Peyer's patch (tissue), 4 donors: ENCODE data around the gene MORF4L1. TPM values are rescaled to one million over a fixed set of nuclear protein-coding genes. Genes with fewer than 3 reads are reported as not detected.
"Not testable (repeated sequence)": the region's sequence is repeated elsewhere in the genome, so short reads cannot be mapped to it uniquely, and the experiment has no call there.

Source experiments
- DNase-seq, 3 donors: peaks; one replicate each; pipeline ENCODE4 v3.0.0-alpha.2; 2017 to 2019
- H3K27ac ChIP-seq, 4 donors: fragments of 200-600 bp; sonication (generic); one replicate each; pipeline ENCODE4 v1.5.1; 2016 to 2019
- H3K27me3 ChIP-seq, 2 donors: fragments of 200-600 bp; sonication (generic); one replicate each; pipeline ENCODE4 v1.5.1; 2019
- H3K36me3 ChIP-seq, 3 donors: fragments of 200-600 bp; sonication (generic); one replicate each; pipeline ENCODE4 v1.5.1; 2016 to 2019
- H3K4me1 ChIP-seq, 4 donors: fragments of 200-600 bp; sonication (generic); one replicate each; pipeline ENCODE4 v1.5.1; 2016 to 2019
- H3K4me3 ChIP-seq, 4 donors: fragments of 200-600 bp; sonication (generic); 1 replicate in 3 of 4; 2 replicates in 1 of 4; pipeline ENCODE4 v1.5.1; 2016 to 2019; ENCODE audit warnings: mild to moderate bottlenecking in 1 of 4
- H3K9me3 ChIP-seq, 4 donors: fragments of 200-600 bp; sonication (generic); one replicate each; pipeline ENCODE4 v1.5.1; 2016 to 2019; ENCODE audit warnings: mild to moderate bottlenecking in 1 of 4
- POLR2A ChIP-seq, 2 donors: fragments of 450-650 bp; IDR thresholded peaks; one replicate each; pipeline ENCODE4 v1.5.1; 2017; ENCODE audit warnings: antibody characterized with exemption in 2 of 2, mild to moderate bottlenecking in 2 of 2, moderate library complexity in 2 of 2
- total RNA-seq, 4 donors: library from RNA; depleted of rRNA; stranded (reverse); fragments of >200 nt; gene quantifications; one replicate each; pipeline ENCODE4 v1.1.0, GENCODE V29; 2016
- TF ChIP-seq, protein P1 (sequence below), 6 experiments: fragments of 450-650 bp in 4 of 6; fragments of 200-600 bp in 2 of 6; sonication (generic) in 1 of 6; IDR thresholded peaks; one replicate each; pipeline ENCODE4 v1.5.1; 2017 to 2019; ENCODE audit warnings: antibody characterized with exemption in 6 of 6, mild to moderate bottlenecking in 3 of 6, moderate library complexity in 1 of 6

The MORF4L1 gene
- total RNA-seq, 4 donors from 2014 or later, result 90.8 to 271 (median 139) TPM

DNA sequence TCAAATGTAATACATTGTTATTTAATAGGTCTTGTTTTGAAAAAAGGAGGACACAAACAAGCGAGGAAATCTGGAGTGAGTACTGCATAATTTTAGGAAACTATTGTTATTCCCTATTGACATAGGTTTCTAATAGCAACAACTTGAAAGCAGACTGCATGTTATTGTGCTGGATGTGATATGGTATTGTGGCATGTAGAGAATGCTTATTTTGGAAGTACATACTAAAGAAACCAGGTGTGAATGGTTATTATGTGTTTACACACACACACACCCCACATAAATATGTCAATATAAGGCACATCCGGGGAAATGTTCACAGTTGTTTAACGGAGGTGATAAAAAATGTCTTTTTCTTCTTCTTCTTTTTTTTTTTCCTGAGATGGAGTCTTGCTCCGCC is 5.9 kb upstream of the MORF4L1 start:
- no peaks in the 10 kb centered on the region for H3K36me3 ChIP-seq
- DNase-seq, result no peak
- TF ChIP-seq, protein P1, sequence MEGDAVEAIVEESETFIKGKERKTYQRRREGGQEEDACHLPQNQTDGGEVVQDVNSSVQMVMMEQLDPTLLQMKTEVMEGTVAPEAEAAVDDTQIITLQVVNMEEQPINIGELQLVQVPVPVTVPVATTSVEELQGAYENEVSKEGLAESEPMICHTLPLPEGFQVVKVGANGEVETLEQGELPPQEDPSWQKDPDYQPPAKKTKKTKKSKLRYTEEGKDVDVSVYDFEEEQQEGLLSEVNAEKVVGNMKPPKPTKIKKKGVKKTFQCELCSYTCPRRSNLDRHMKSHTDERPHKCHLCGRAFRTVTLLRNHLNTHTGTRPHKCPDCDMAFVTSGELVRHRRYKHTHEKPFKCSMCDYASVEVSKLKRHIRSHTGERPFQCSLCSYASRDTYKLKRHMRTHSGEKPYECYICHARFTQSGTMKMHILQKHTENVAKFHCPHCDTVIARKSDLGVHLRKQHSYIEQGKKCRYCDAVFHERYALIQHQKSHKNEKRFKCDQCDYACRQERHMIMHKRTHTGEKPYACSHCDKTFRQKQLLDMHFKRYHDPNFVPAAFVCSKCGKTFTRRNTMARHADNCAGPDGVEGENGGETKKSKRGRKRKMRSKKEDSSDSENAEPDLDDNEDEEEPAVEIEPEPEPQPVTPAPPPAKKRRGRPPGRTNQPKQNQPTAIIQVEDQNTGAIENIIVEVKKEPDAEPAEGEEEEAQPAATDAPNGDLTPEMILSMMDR (IDR thresholded peaks at IDR 0.05), result no peak
- TF ChIP-seq POLR2A (IDR thresholded peaks at IDR 0.05), result no peak
- no peaks in the 10 kb centered on the region for H3K27me3 ChIP-seq
- H3K4me3 ChIP-seq, result no peak overlapping the region
- H3K9me3 ChIP-seq, result no peaks in the 10 kb centered on the region
- no peaks in the 10 kb centered on the region for H3K4me1 ChIP-seq
- H3K27ac ChIP-seq, result no peak overlapping the region

DNA sequence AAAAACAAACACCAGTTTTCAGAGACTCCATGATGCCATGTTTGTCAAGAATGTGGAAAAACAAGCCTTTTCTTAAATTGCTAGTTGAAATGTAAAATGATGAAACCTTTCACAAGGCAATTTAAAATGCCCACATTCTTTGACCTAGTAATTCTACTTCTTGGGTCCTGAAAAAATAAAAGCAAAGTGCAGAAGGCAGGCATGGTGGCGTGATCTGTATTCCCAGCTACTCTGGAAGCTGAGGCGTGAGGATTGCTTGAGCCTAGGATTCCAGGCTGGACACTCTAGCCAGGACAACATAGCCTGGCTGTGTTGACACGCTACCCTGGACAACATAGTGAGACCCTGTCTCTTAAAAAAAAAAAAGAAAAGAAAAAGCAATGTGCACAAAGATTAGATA is 4.3 kb upstream of the MORF4L1 start:
- TF ChIP-seq, protein P1 (IDR thresholded peaks at IDR 0.05), result no peak
- TF ChIP-seq POLR2A (IDR thresholded peaks at IDR 0.05), result no peak

DNA sequence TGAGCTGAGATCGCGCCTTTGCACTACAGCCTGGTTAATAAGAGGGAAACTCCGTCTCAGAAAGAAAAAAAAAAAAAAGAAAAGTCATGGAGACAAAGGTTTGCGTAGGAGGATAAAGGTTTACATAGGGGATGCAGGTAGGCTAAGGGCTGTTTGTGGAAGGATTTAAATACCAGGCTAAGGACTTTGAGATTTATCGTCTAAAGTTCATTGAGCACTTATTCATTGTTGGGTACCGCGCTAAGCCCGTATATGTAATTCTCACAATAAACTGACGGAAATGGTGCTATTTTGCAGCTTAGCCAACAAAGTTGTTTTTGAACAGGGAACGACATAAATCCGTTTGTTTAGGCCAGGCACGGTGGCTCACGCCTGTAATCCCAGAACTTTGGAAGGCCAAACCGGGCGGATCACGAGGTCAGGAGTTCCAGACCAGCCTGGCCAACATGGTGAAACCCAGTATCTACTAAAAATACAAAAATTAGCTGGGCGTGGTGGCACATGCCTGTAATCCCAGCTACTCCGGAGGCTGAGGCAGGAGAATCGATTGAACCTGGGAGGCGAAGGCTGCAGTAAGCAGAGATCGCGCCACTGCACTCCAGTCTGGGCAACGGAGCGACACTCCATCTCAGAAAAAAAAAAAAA is 1.1 kb upstream of the MORF4L1 start:
- H3K4me1 ChIP-seq, result peaks cover 0 to 21% (median 6%) of the 10 kb centered on the region in 4 donors
- not testable (repeated sequence) for H3K27me3 ChIP-seq, H3K36me3 ChIP-seq, DNase-seq, H3K9me3 ChIP-seq, H3K4me3 ChIP-seq
- H3K27ac ChIP-seq, result peak overlapping the region in 1 of 4 donors; percentile 98

More for the DNA sequence above, 4.3 kb upstream of the MORF4L1 start:
- no peaks in the 10 kb centered on the region for H3K9me3 ChIP-seq
- H3K4me3 ChIP-seq, result no peak overlapping the region
- DNase-seq, result no peak
- no peak overlapping the region for H3K27ac ChIP-seq
- H3K4me1 ChIP-seq, result no peaks in the 10 kb centered on the region
- H3K27me3 ChIP-seq, result no peaks in the 10 kb centered on the region
- no peaks in the 10 kb centered on the region for H3K36me3 ChIP-seq

DNA sequence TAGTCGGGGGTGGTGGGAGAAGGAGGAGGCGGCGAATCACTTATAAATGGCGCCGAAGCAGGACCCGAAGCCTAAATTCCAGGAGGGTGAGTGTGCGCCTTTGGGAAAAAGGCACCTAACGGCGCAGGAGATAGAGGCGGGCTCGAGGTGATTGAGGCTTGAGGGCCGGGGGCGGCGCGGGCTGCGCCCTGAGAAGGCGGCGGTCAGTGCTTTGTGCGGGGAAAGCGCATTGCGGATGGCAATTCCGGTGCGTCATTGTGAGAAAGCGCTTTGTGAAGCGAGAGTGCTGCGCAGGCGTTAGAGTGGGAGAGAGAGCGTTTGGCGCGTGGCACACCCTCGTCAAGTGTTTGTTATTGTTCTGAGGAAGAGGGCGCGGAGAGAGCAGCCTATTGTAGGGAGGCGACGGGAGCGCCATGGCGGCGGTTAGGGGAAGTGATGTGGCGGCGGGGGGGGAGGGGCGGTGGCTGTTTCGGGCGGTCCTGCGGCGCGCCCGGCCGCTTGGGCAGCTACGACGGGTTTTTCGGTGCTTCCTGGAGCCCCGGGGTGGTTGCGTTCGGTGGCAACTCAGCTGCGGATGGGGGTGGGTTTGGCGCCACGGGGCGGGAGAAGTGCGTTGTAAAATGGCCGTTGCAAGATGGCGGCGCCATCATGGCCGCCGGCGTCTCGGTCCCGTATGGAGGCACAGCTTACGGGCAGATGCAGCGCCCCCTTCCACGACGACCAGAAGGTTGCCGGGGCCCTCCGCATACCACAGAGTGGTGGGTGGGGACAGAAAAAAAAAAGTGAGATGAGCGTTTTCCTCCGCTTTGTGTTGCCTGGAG is 492 bp downstream of the MORF4L1 start:
- H3K36me3 ChIP-seq, result no peaks in the 10 kb centered on the region
- peak overlapping the region; percentile 80 to 97 (median 92) for H3K4me3 ChIP-seq
- TF ChIP-seq, protein P1 (IDR thresholded peaks at IDR 0.05), result peak in 1 of 6 experiments; percentile 43
- TF ChIP-seq POLR2A (IDR thresholded peaks at IDR 0.05), result peak; percentile 63 to 70
- peak; percentile 85 to 95 (median 88) for DNase-seq
- H3K9me3 ChIP-seq, result no peaks in the 10 kb centered on the region
- no peaks in the 10 kb centered on the region for H3K27me3 ChIP-seq
- peaks cover 0 to 35% (median 8%) of the 10 kb centered on the region in 4 donors for H3K4me1 ChIP-seq
- peak overlapping the region; percentile 98 to 100 (median 100) for H3K27ac ChIP-seq

DNA sequence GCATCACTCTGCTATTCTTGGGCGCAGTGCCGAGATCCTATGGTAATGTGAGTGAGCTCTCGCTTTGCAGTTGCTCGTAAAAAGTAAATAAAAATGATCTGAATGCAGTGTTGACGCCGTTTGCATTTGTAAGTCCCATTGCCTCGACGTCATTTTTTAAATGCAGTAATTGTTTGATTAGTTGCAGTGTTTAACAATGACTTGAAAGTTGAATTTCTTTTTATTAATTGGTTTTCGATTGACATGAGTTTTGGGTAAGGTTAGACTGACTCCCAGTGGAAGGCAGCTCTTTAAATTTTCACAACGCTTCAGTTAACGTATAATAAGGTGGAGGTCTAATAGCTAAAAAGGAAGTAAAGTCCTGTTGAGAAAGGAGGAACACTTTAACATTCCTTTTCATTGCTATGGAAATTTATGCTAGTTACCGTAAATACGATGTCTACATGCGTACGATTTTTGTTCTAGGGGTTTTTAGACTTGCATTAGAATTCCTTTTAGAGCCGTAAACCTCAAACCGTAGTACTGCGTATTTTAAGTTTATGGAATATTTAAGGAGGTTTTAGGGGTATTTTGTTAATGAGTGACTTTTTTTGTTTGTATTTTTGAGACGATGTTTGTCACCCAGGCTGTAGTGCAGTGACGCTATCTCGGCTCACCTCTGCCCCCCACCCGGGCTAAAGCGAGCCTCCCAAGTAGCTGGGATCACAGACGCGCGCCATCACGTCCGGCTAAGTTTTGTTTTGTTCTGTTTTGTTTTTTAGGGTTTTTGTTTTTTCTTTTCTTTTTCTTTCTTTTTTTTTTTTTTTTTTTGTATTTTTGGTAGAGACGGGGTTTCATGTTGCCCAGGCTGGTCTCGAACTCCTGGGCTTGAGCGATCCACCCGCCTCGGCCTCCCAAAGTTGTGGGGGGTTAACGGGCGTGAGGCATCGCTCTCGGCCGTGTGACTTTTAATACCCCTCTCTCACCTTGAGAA is 1.4 kb downstream of the MORF4L1 start:
- Histone ChIP-seq H3K4me1 (peaks cover 0 to 44% (median 9%) of the 10 kb centered on the region in 4 donors), H3K9me3 (no peaks in the 10 kb centered on the region), H3K36me3 (no peaks in the 10 kb centered on the region), H3K27ac (peak overlapping the region; percentile 98 to 100 (median 100)), H3K27me3 (no peaks in the 10 kb centered on the region), H3K4me3 (peak overlapping the region; percentile 80 to 97 (median 92))
- TF ChIP-seq, protein P1 (IDR thresholded peaks at IDR 0.05), result no peak
- TF ChIP-seq POLR2A (IDR thresholded peaks at IDR 0.05), result no peak
- DNase-seq, result peak in 2 of 3 donors; percentile 41 to 59
